DND-41 (cell line): ENCODE results near the gene ADGRF1.

Experiments
- EZH2 ChIP-seq: IDR thresholded peaks from 3 replicates; pipeline ENCODE4 v1.6.1; 2012; ENCODE audit warnings: borderline replicate concordance, low read depth, mild to moderate bottlenecking, moderate library complexity, low read length, inconsistent platforms; ENCODE audit not compliant: severe bottlenecking
- TF ChIP-seq, protein P1 (sequence below): IDR thresholded peaks from 2 replicates; pipeline ENCODE4 v1.5.1; 2012; ENCODE audit warnings: borderline replicate concordance, low read length, moderate library complexity, mild to moderate bottlenecking; ENCODE audit not compliant: poor library complexity, severe bottlenecking; ENCODE audit errors: extremely low read depth

GRCh38 chr6:47027315-47027714 lies 14.8 kb downstream of the ADGRF1 start:
- TF ChIP-seq, protein P1, sequence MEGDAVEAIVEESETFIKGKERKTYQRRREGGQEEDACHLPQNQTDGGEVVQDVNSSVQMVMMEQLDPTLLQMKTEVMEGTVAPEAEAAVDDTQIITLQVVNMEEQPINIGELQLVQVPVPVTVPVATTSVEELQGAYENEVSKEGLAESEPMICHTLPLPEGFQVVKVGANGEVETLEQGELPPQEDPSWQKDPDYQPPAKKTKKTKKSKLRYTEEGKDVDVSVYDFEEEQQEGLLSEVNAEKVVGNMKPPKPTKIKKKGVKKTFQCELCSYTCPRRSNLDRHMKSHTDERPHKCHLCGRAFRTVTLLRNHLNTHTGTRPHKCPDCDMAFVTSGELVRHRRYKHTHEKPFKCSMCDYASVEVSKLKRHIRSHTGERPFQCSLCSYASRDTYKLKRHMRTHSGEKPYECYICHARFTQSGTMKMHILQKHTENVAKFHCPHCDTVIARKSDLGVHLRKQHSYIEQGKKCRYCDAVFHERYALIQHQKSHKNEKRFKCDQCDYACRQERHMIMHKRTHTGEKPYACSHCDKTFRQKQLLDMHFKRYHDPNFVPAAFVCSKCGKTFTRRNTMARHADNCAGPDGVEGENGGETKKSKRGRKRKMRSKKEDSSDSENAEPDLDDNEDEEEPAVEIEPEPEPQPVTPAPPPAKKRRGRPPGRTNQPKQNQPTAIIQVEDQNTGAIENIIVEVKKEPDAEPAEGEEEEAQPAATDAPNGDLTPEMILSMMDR, result no peak
- no peak for TF ChIP-seq EZH2
